Measurements from ENCODE around the gene CDC14A.

DNA sequence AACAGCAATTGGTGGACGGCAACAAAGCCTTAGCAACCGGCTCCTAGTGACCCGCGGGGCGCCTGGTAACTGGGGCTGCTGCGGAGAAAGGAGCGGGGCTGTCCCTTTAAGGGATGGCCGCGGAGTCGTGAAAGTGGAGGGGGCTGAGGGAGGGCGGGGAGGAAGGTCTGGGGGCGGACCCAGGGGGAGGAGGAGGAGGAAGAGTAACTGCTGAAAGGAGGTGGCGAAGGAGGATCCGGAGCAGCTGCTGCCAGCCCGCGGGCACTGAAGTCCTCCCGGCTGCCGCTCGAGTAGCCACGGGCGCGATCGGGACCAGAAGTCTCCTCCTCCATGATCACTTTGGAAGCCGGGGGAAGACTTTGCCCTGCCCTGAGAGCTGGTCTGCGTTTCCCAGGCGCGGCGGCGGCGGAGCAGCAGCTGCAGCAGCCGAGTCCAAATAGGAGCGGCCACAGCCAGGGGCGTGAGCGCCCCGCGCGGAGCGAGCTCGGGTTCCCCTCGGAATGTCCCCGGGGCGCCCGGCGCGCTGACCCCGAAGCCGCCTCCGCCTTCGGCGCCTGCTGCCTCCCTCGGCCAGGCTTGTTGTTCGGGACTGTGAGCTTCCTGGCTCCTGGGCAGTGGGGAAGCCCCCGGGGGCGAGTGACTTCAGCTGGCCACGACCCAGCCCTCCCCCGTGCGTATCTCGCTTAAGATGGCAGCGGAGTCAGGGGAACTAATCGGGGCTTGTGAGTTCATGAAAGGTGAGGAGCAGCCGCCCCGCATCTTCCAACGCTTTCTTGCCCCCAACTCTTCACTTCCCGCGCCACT is at the start of gene CDC14A:
- TF ChIP-seq, protein P1, sequence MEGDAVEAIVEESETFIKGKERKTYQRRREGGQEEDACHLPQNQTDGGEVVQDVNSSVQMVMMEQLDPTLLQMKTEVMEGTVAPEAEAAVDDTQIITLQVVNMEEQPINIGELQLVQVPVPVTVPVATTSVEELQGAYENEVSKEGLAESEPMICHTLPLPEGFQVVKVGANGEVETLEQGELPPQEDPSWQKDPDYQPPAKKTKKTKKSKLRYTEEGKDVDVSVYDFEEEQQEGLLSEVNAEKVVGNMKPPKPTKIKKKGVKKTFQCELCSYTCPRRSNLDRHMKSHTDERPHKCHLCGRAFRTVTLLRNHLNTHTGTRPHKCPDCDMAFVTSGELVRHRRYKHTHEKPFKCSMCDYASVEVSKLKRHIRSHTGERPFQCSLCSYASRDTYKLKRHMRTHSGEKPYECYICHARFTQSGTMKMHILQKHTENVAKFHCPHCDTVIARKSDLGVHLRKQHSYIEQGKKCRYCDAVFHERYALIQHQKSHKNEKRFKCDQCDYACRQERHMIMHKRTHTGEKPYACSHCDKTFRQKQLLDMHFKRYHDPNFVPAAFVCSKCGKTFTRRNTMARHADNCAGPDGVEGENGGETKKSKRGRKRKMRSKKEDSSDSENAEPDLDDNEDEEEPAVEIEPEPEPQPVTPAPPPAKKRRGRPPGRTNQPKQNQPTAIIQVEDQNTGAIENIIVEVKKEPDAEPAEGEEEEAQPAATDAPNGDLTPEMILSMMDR (IDR thresholded peaks at IDR 0.05): no peak
- TF ChIP-seq REST (IDR thresholded peaks at IDR 0.05; ENCODE audit: insufficient read depth in 1 of 2, low read depth in 2 of 2, low read length in 1 of 2) (no peak), POLR2AphosphoS5 (IDR thresholded peaks at IDR 0.05; ENCODE audit: low read depth, low read length) (no peak)
